GM12891 (cell line): ENCODE data around the gene HELQ.

Source experiments
- PAX5 ChIP-seq: IDR thresholded peaks from 2 replicates; pipeline ENCODE4 v1.6.1; 2011; ENCODE audit warnings: low read length, moderate library complexity, mild to moderate bottlenecking; ENCODE audit not compliant: insufficient read depth, severe bottlenecking
- POLR2A ChIP-seq: IDR thresholded peaks from 2 replicates; pipeline ENCODE4 v1.6.1; 2011; ENCODE audit warnings: low read depth, low read length, control low read depth
- TAF1 ChIP-seq: IDR thresholded peaks from 2 replicates; pipeline ENCODE4 v1.6.1; 2011; ENCODE audit warnings: low read depth, low read length, control low read depth

DNA sequence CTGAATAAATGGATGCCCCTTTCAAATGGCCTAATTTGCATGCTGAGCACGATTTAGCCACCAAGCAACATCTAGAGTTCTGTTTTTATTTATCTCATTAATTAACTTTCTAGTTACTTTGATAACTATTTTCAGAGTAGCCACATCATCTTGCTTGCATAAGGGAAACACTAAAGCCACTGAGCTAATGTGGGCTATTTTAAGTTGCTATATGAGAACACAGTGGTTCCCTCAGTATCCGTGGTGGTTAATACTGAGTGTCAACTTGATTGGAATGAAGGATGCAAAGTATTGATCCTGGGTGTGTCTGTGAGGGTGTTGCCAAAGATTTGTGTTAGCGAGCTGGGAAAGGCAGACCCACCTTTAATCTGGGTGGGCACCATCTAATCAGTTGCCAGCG is 95.6 kb downstream of the HELQ start:
- no peak for TF ChIP-seq POLR2A
- no peak for TF ChIP-seq PAX5
- no peak for TF ChIP-seq TAF1
